Right lobe of liver (tissue), 4 donors: ENCODE measurements around the gene LRG1.

Experiments used
- CTCF ChIP-seq, 4 donors: fragments of 200-600 bp in 3 of 4; fragments of 450-650 bp in 1 of 4; IDR thresholded peaks; one replicate each; pipeline versions ENCODE4 v1.5.1 to v1.8.0; 2016 to 2022; ENCODE audit warnings: antibody characterized with exemption in 4 of 4, mild to moderate bottlenecking in 2 of 4
- POLR2A ChIP-seq: fragments of 450-650 bp; IDR thresholded peaks from one replicate; pipeline ENCODE4 v1.6.1; 2017; ENCODE audit warnings: antibody characterized with exemption, mild to moderate bottlenecking
- donor health status: DM: no; HTN: no; CAD: no.
- donor health status: DM: no; HTN: no; CAD: no.
- donor health status: DM: no; HTN: yes; CAD: no.

GRCh38 chr19:4586691-4587090 lies 46.9 kb upstream of the LRG1 start:
- TF ChIP-seq CTCF (IDR thresholded peaks at IDR 0.05) (no peak), POLR2A (no peak)
